H9 (cell line): ENCODE measurements around the gene UBFD1. TPM values are rescaled to one million over a fixed set of nuclear protein-coding genes. Genes with fewer than 3 reads are reported as not detected.

Experiments
- DNase-seq: peaks from one replicate; pipeline ENCODE4 v3.0.0-alpha.2; 2017
- H2AFZ ChIP-seq: one replicate; pipeline ENCODE4 v1.6.1; 2013; ENCODE audit warnings: mild to moderate bottlenecking, low read length, control low read depth, moderate library complexity
- H2AK5ac ChIP-seq: 2 replicates; pipeline ENCODE4 v1.6.1; 2013; ENCODE audit warnings: low read length, control low read depth, mixed read lengths; ENCODE audit not compliant: insufficient read length
- H2BK120ac ChIP-seq: one replicate; pipeline ENCODE4 v1.6.1; 2013; ENCODE audit warnings: low read depth, mild to moderate bottlenecking, low read length, control low read depth, inconsistent platforms; ENCODE audit not compliant: poor library complexity, severe bottlenecking
- H2BK12ac ChIP-seq: 2 replicates; pipeline ENCODE4 v1.6.1; 2013; ENCODE audit warnings: low read length, control low read depth, mixed read lengths, low read depth; ENCODE audit not compliant: insufficient read length
- H2BK15ac ChIP-seq: 2 replicates; pipeline ENCODE4 v1.6.1; 2013; ENCODE audit warnings: low read depth, low read length, control low read depth
- H2BK20ac ChIP-seq: one replicate; pipeline ENCODE4 v1.6.1; 2013; ENCODE audit warnings: low read depth, mild to moderate bottlenecking, low read length, control low read depth, inconsistent platforms; ENCODE audit not compliant: poor library complexity, severe bottlenecking
- H2BK5ac ChIP-seq: 2 replicates; pipeline ENCODE4 v1.6.1; 2013; ENCODE audit warnings: low read length, control low read depth, mixed read lengths; ENCODE audit not compliant: insufficient read length
- H3K14ac ChIP-seq: 2 replicates; pipeline ENCODE4 v1.6.1; 2013; ENCODE audit warnings: low read length, control low read depth; ENCODE audit not compliant: insufficient read depth
- H3K18ac ChIP-seq: 2 replicates; pipeline ENCODE4 v1.6.1; 2013; ENCODE audit warnings: low read depth, mild to moderate bottlenecking, mixed read lengths, low read length, control low read depth; ENCODE audit not compliant: insufficient read length
- H3K23ac ChIP-seq: 2 replicates; pipeline ENCODE4 v1.6.1; 2013; ENCODE audit warnings: low read length, control low read depth, mixed read lengths, low read depth; ENCODE audit not compliant: insufficient read length
- H3K23me2 ChIP-seq: 2 replicates; pipeline ENCODE4 v1.6.1; 2013; ENCODE audit warnings: low read depth, mild to moderate bottlenecking, mixed read lengths, low read length, control low read depth; ENCODE audit not compliant: insufficient read length, poor library complexity, severe bottlenecking
- H3K27ac ChIP-seq: 2 replicates; pipeline ENCODE4 v1.5.1; 2013; ENCODE audit warnings: low read length, control low read depth, mixed read lengths, low read depth; ENCODE audit not compliant: insufficient read length
- H3K27me3 ChIP-seq: 2 replicates; pipeline ENCODE4 v1.6.1; 2013; ENCODE audit warnings: low read length, control low read depth, inconsistent platforms; ENCODE audit not compliant: insufficient read depth
- H3K4ac ChIP-seq: 2 replicates; pipeline ENCODE4 v1.6.1; 2013; ENCODE audit warnings: low read depth, mild to moderate bottlenecking, control low read depth, inconsistent platforms, low read length, moderate library complexity
- H3K4me1 ChIP-seq: 2 replicates; pipeline ENCODE4 v1.6.1; 2013; ENCODE audit warnings: low read length, control low read depth, inconsistent platforms; ENCODE audit not compliant: insufficient read depth
- H3K4me2 ChIP-seq: 2 replicates; pipeline ENCODE4 v1.6.1; 2013; ENCODE audit warnings: low read length, control low read depth, mixed read lengths; ENCODE audit not compliant: insufficient read length, insufficient read depth
- H3K56ac ChIP-seq: 2 replicates; pipeline ENCODE4 v1.6.1; 2013; ENCODE audit warnings: low read depth, mild to moderate bottlenecking, mixed read lengths, low read length, control low read depth; ENCODE audit not compliant: insufficient read length
- H3K79me1 ChIP-seq: 2 replicates; pipeline ENCODE4 v1.6.1; 2013; ENCODE audit warnings: low read depth, mild to moderate bottlenecking, moderate library complexity, low read length, control low read depth, inconsistent platforms; ENCODE audit not compliant: insufficient read depth, poor library complexity, severe bottlenecking
- H3K79me2 ChIP-seq: 2 replicates; pipeline ENCODE4 v1.6.1; 2013; ENCODE audit warnings: low read length, control low read depth, inconsistent platforms; ENCODE audit not compliant: insufficient read depth
- H3K9ac ChIP-seq: 2 replicates; pipeline ENCODE4 v1.6.1; 2013; ENCODE audit warnings: low read length, control low read depth, mixed read lengths; ENCODE audit not compliant: insufficient read length; ENCODE audit errors: extremely low read depth
- H3K9me3 ChIP-seq: one replicate; pipeline ENCODE4 v1.6.1; 2013; ENCODE audit warnings: low read depth, low read length, inconsistent platforms; ENCODE audit not compliant: control insufficient read depth
- H3T11ph ChIP-seq: one replicate; pipeline ENCODE4 v1.6.1; 2013; ENCODE audit warnings: mild to moderate bottlenecking, low read length, control low read depth, inconsistent platforms
- H4K20me1 ChIP-seq: one replicate; pipeline ENCODE4 v1.6.1; 2013; ENCODE audit not compliant: control insufficient read depth, insufficient read length, insufficient read depth
- H4K5ac ChIP-seq: 2 replicates; pipeline ENCODE4 v1.6.1; 2013; ENCODE audit warnings: low read depth, mild to moderate bottlenecking, mixed read lengths, low read length, control low read depth; ENCODE audit not compliant: insufficient read length
- H4K8ac ChIP-seq: replicated peaks from 2 replicates; pipeline ENCODE4 v1.6.1; 2013; ENCODE audit warnings: low read length, control low read depth, mixed read lengths, low read depth; ENCODE audit not compliant: insufficient read length
- H4K91ac ChIP-seq: 2 replicates; pipeline ENCODE4 v1.6.1; 2013; ENCODE audit warnings: low read depth, mild to moderate bottlenecking, moderate library complexity, mixed read lengths, low read length, control low read depth; ENCODE audit not compliant: insufficient read length
- H3K27ac Mint-ChIP-seq, 3 experiments: 2 replicates in 2 of 3; 3 replicates in 1 of 3; pipeline ENCODE4 v1.8.0; 2020 to 2021; ENCODE audit warnings: mixed read lengths in 3 of 3, mild to moderate bottlenecking in 1 of 3, moderate library complexity in 1 of 3
- H3K27me3 Mint-ChIP-seq: 2 replicates; pipeline ENCODE4 v1.8.0; 2021; ENCODE audit warnings: low read depth, mild to moderate bottlenecking, moderate library complexity, mixed read lengths
- H3K36me3 Mint-ChIP-seq, 3 experiments: 2 replicates in 2 of 3; 3 replicates in 1 of 3; pipeline ENCODE4 v1.8.0; 2020 to 2021; ENCODE audit warnings: low read depth in 3 of 3, mixed read lengths in 3 of 3; ENCODE audit not compliant: insufficient read depth in 1 of 3
- H3K4me1 Mint-ChIP-seq, 2 experiments: 2 replicates each; pipeline ENCODE4 v1.8.0; 2020; ENCODE audit warnings: mixed read lengths in 2 of 2
- H3K4me3 Mint-ChIP-seq, 2 experiments: 2 replicates in 1 of 2; 3 replicates in 1 of 2; pipeline ENCODE4 v1.8.0; 2020 to 2021; ENCODE audit warnings: mild to moderate bottlenecking in 2 of 2, mixed read lengths in 2 of 2, moderate library complexity in 1 of 2
- H3K9me3 Mint-ChIP-seq, 2 experiments: 2 replicates in 1 of 2; 3 replicates in 1 of 2; pipeline ENCODE4 v1.8.0; 2020; ENCODE audit warnings: mild to moderate bottlenecking in 2 of 2, mixed read lengths in 2 of 2, moderate library complexity in 1 of 2
- CTCF ChIP-seq: fragments of 200-600 bp; sonication (generic); conservative IDR thresholded peaks from 3 replicates; pipeline ENCODE4 v1.8.0; 2021; ENCODE audit warnings: antibody characterized with exemption, mild to moderate bottlenecking
- WGBS: extraction: QIAGEN DNeasy Blood & Tissue Kit; methylation state at CpG from one replicate; pipeline ENCODE4 v1.1.7; 2013; ENCODE audit warnings: missing lambda C conversion rate, low lambda C conversion rate, mixed read lengths; ENCODE audit not compliant: insufficient read length; ENCODE audit errors: extremely low coverage; 5-methylcytosine and 5-hydroxymethylcytosine counted together
- total RNA-seq: library from RNA; stranded (reverse); gene quantifications from 2 replicates; pipeline ENCODE4 v1.2.1, GENCODE V29; 2021

UBFD1 gene
- total RNA-seq, 1 experiment from 2014 or later, result 107 TPM

GRCh38 chr16:23611936-23612335 is 54.4 kb downstream of the UBFD1 start:
- H2BK20ac ChIP-seq, result no peak overlapping the region
- H3K14ac ChIP-seq, result no peak overlapping the region
- H4K20me1 ChIP-seq, result no peaks in the 10 kb centered on the region
- no peak overlapping the region for H2BK12ac ChIP-seq
- H3K4me2 ChIP-seq, result no peak overlapping the region
- H3K23me2 ChIP-seq, result no peaks in the 10 kb centered on the region
- DNase-seq, result no peak
- Mint-ChIP-seq H3K4me1 (no peaks in the 10 kb centered on the region), H3K27ac (no peak overlapping the region), H3K27me3 (no peaks in the 10 kb centered on the region), H3K4me3 (no peak overlapping the region), H3K9me3 (no peaks in the 10 kb centered on the region), H3K36me3 (peaks cover 12 to 63% (median 39%) of the 10 kb centered on the region in 3 experiments)
- H2BK5ac ChIP-seq, result no peak overlapping the region
- no peak overlapping the region for H3K4ac ChIP-seq
- no peaks in the 10 kb centered on the region for H3K27me3 ChIP-seq
- no peak for TF ChIP-seq CTCF
- H2AFZ ChIP-seq, result no peak overlapping the region
- H3K18ac ChIP-seq, result no peak overlapping the region
- no peak overlapping the region for H4K5ac ChIP-seq
- no peak overlapping the region for H3K56ac ChIP-seq
- H2BK15ac ChIP-seq, result no peak overlapping the region
- no peak overlapping the region for H3K9ac ChIP-seq
- H4K91ac ChIP-seq, result no peak overlapping the region
- H2AK5ac ChIP-seq, result no peak overlapping the region
- no peaks in the 10 kb centered on the region for H3K79me2 ChIP-seq
- H3K79me1 ChIP-seq, result no peaks in the 10 kb centered on the region
- no peaks in the 10 kb centered on the region for H3K9me3 ChIP-seq
- no peak overlapping the region for H4K8ac ChIP-seq
- no peak overlapping the region for H3K27ac ChIP-seq
- WGBS, result no CpG with 5 or more reads among the region's 3 CpGs
- H3K4me1 ChIP-seq, result no peaks in the 10 kb centered on the region
- H3K23ac ChIP-seq, result no peak overlapping the region
- H2BK120ac ChIP-seq, result no peak overlapping the region
- H3T11ph ChIP-seq, result no peak overlapping the region
